B cell (primary cell): Measurements from ENCODE around the gene ASIC1. TPM values are rescaled to one million over a fixed set of nuclear protein-coding genes. Genes with fewer than 3 reads are reported as not detected.

Experiments used
- ATAC-seq: fragments of 200-7000 bp; cut with Tn5 transposase; one replicate; pipeline ENCODE4 v1.10.0; 2021; ENCODE audit warnings: low read depth, mild to moderate bottlenecking, moderate number of reproducible peaks, moderate library complexity
- CTCF ChIA-PET: fragments of 350-600 bp; sonication (Branson Sonifier 250); formaldehyde crosslinking; loops from one replicate; lab custom pipeline; 2021; ENCODE audit warnings: antibody characterized with exemption, inconsistent platforms; lab: Charles Lee
- POLR2A ChIA-PET: fragments of 350-600 bp; sonication (Branson Sonifier 250); formaldehyde crosslinking; loops from one replicate; lab custom pipeline; 2021; ENCODE audit warnings: antibody characterized with exemption; lab: Charles Lee
- DNase-seq: peaks from one replicate; pipeline ENCODE4 v3.0.0; 2013
- H2AFZ ChIP-seq: 2 replicates; pipeline ENCODE4 v1.6.1; 2012; ENCODE audit warnings: mild to moderate bottlenecking, low read depth, low read length; ENCODE audit not compliant: insufficient read depth, poor library complexity, severe bottlenecking
- H3K27ac ChIP-seq, 2 donors: 1 replicate in 1 of 2; 2 replicates in 1 of 2; pipeline ENCODE4 v1.5.1; 2012 to 2013; ENCODE audit warnings: low read length in 2 of 2, mild to moderate bottlenecking in 2 of 2, moderate library complexity in 1 of 2
- H3K27me3 ChIP-seq, 4 experiments: fragments of 200-600 bp in 1 of 4; sonication (generic) in 1 of 4; replicated peaks in 1 of 4; 1 replicate in 2 of 4; 2 replicates in 2 of 4; pipeline versions ENCODE4 v1.6.1 to v1.7.0; 2013 to 2016; ENCODE audit warnings: low read length in 3 of 4, mild to moderate bottlenecking in 2 of 4, mixed read lengths in 1 of 4, moderate library complexity in 1 of 4; ENCODE audit not compliant: insufficient read depth in 4 of 4, control insufficient read depth in 3 of 4; ENCODE audit errors: control extremely low read depth in 1 of 4
- H3K36me3 ChIP-seq, 2 experiments: replicated peaks in 1 of 2; 1 replicate in 1 of 2; 2 replicates in 1 of 2; pipeline versions ENCODE4 v1.6.1 to v1.7.1; 2013; ENCODE audit warnings: low read length in 1 of 2; ENCODE audit not compliant: insufficient read depth in 2 of 2, control insufficient read depth in 1 of 2; ENCODE audit errors: control extremely low read depth in 1 of 2, extremely low read depth in 1 of 2
- H3K4me1 ChIP-seq, 2 donors: fragments of 200-600 bp in 1 of 2; sonication (generic) in 1 of 2; 1 replicate in 1 of 2; 2 replicates in 1 of 2; pipeline versions ENCODE4 v1.5.1 to v1.6.1; 2013 to 2017; ENCODE audit warnings: low read length in 2 of 2; ENCODE audit not compliant: control insufficient read depth in 2 of 2, insufficient read depth in 2 of 2
- H3K4me2 ChIP-seq: replicated peaks from 2 replicates; pipeline ENCODE3; 2012; ENCODE audit warnings: mild to moderate bottlenecking, low read depth, low read length; ENCODE audit not compliant: poor library complexity, severe bottlenecking
- H3K4me3 ChIP-seq, 5 experiments: fragments of 200-600 bp in 1 of 5; sonication (generic) in 1 of 5; 1 replicate in 3 of 5; 2 replicates in 2 of 5; pipeline versions ENCODE4 v1.5.1 to v1.7.0; 2011 to 2016; ENCODE audit warnings: low read length in 4 of 5, mild to moderate bottlenecking in 4 of 5, low read depth in 2 of 5, control low read depth in 1 of 5, moderate library complexity in 1 of 5; ENCODE audit not compliant: insufficient read depth in 1 of 5; ENCODE audit errors: control extremely low read depth in 1 of 5, extremely low read depth in 1 of 5
- H3K79me2 ChIP-seq: fragments of 200-600 bp; sonication (generic); one replicate; pipeline ENCODE4 v1.6.0; 2016; ENCODE audit warnings: low read length; ENCODE audit not compliant: control insufficient read depth, insufficient read depth
- H3K9ac ChIP-seq: fragments of 200-600 bp; sonication (generic); 2 replicates; pipeline ENCODE4 v1.6.1; 2017; ENCODE audit warnings: mild to moderate bottlenecking, low read length, moderate library complexity
- H3K9me3 ChIP-seq, 3 donors: one replicate each; pipeline versions ENCODE4 v1.6.1 to v1.7.1; 2013; ENCODE audit warnings: low read length in 2 of 3; ENCODE audit not compliant: control insufficient read depth in 2 of 3, insufficient read depth in 1 of 3; ENCODE audit errors: control extremely low read depth in 1 of 3
- H4K20me1 ChIP-seq: 2 replicates; pipeline ENCODE4 v1.6.0; 2012; ENCODE audit warnings: mild to moderate bottlenecking, low read length; ENCODE audit not compliant: insufficient read depth, control insufficient read depth, poor library complexity, severe bottlenecking
- H3K27ac Mint-ChIP-seq: one replicate; pipeline ENCODE4 v1.8.0; 2021; ENCODE audit warnings: mixed read lengths
- H3K27me3 Mint-ChIP-seq: one replicate; pipeline ENCODE4 v1.8.0; 2021; ENCODE audit warnings: mixed read lengths
- H3K4me1 Mint-ChIP-seq: one replicate; pipeline ENCODE4 v1.8.0; 2021; ENCODE audit warnings: mixed read lengths
- H3K4me3 Mint-ChIP-seq: one replicate; pipeline ENCODE4 v1.8.0; 2021; ENCODE audit warnings: mixed read lengths
- H3K9me3 Mint-ChIP-seq: one replicate; pipeline ENCODE4 v1.8.0; 2022; ENCODE audit warnings: mixed read lengths; ENCODE audit not compliant: insufficient read depth
- EZH2 ChIP-seq: IDR thresholded peaks from 2 replicates; pipeline ENCODE4 v1.6.1; 2012; ENCODE audit warnings: borderline replicate concordance, low read depth, mild to moderate bottlenecking, moderate library complexity, low read length; ENCODE audit not compliant: insufficient read depth, poor library complexity, severe bottlenecking
- WGBS: methylation state at CpG from one replicate; pipeline ENCODE4 v1.1.5; 2013; ENCODE audit warnings: missing lambda C conversion rate; ENCODE audit not compliant: insufficient coverage; 5-methylcytosine and 5-hydroxymethylcytosine counted together
- intact Hi-C: fragments of 100-400 bp; cut with micrococcal nuclease; formaldehyde crosslinking; loops from one replicate; pipeline ENCODE4 v1.10.0; 2022
- polyA plus RNA-seq: library from polyadenylated mRNA; depleted of rRNA; stranded (reverse); fragments of >200 nt; gene quantifications from 2 replicates; pipeline ENCODE4 v1.2.3, GENCODE V29; 2012
- total RNA-seq, 2 donors: library from RNA; stranded (reverse); fragments of 120-200 nt in 1 of 2; gene quantifications; 1 replicate in 1 of 2; 2 replicates in 1 of 2; pipeline versions ENCODE4 v1.2.3 to v1.2.4, GENCODE V29; 2013 to 2022
- TF ChIP-seq, protein P1 (sequence below): fragments of 200-600 bp; IDR thresholded peaks from one replicate; pipeline ENCODE4 v1.8.0; 2022; ENCODE audit warnings: antibody characterized with exemption, mild to moderate bottlenecking

ASIC1 gene
- total and polyA plus RNA-seq, 2 donors (not counting 1 experiment from before 2014, with no cell fraction given) = not detected

DNA sequence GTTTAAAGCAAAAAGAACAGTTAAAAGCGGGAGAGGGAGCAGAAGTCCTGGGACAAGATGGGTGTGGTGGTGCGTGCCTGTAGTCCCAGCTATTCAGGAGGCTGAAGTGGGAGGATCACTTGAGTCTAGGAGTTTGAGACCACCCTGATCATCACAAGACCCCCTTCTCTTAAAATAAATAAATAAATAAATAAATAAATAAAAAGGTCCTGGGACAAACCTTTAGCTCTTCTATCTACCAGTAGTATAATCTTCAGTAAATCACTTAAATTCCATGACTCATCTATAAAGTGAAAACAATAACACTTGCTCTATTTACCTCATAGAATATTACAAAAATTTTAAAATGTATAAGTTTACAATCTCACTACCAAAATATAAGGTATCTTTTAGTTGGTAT is 37.9 kb upstream of the ASIC1 start:
- POLR2A ChIA-PET = no interaction called here
- H3K4me1 Mint-ChIP-seq = peaks cover 7% of the 10 kb centered on the region
- no peak for ATAC-seq
- H3K27me3 Mint-ChIP-seq = no peaks in the 10 kb centered on the region
- Histone ChIP-seq H3K9ac (no peak overlapping the region), H4K20me1 (no peaks in the 10 kb centered on the region), H3K4me3 (no peak overlapping the region), H3K27ac (no peak overlapping the region), H3K4me1 (peaks cover under 1 to 4% of the 10 kb centered on the region in 2 donors), H3K36me3 (no peaks in the 10 kb centered on the region), H2AFZ (no peak overlapping the region), H3K9me3 (no peaks in the 10 kb centered on the region), H3K79me2 (peaks cover 67% of the 10 kb centered on the region), H3K4me2 (no peak overlapping the region), H3K27me3 (no peaks in the 10 kb centered on the region)
- H3K27ac Mint-ChIP-seq = no peak overlapping the region
- intact Hi-C loops = no loop called here
- H3K9me3 Mint-ChIP-seq = no peaks in the 10 kb centered on the region
- CTCF ChIA-PET = interaction anchor here (1.6 to 2.3 kb wide), 2 partner anchors 10 to 51 kb away, joined by 4 to 5 read pairs; no protein-coding TSS in a partner anchor
- no peak for TF ChIP-seq EZH2
- TF ChIP-seq, protein P1, sequence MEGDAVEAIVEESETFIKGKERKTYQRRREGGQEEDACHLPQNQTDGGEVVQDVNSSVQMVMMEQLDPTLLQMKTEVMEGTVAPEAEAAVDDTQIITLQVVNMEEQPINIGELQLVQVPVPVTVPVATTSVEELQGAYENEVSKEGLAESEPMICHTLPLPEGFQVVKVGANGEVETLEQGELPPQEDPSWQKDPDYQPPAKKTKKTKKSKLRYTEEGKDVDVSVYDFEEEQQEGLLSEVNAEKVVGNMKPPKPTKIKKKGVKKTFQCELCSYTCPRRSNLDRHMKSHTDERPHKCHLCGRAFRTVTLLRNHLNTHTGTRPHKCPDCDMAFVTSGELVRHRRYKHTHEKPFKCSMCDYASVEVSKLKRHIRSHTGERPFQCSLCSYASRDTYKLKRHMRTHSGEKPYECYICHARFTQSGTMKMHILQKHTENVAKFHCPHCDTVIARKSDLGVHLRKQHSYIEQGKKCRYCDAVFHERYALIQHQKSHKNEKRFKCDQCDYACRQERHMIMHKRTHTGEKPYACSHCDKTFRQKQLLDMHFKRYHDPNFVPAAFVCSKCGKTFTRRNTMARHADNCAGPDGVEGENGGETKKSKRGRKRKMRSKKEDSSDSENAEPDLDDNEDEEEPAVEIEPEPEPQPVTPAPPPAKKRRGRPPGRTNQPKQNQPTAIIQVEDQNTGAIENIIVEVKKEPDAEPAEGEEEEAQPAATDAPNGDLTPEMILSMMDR = no peak
- DNase-seq = no peak
- no peak overlapping the region for H3K4me3 Mint-ChIP-seq
- no CpG with 5 or more reads among the region's 2 CpGs for WGBS

DNA sequence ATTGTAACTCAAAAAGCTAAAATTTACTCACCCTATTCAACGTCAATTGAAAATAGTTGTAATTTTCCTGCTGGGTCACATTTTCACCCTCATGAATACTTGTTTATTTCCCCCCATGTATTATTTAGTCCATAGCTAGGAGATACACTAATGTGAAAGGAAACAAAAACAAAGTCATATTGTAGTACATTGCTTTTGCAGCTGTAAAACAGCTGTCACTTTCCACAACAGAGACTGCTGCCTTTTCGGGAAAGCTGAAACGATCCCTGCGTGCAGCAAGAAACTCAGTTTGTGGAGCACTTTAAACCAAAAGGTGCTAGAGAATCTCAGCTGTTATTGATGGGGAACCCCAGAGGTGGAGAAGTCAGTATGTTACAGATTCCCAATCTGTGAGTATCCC is 36.4 kb upstream of the ASIC1 start:
- Histone ChIP-seq H3K4me3 (no peak overlapping the region), H2AFZ (no peak overlapping the region), H4K20me1 (no peaks in the 10 kb centered on the region), H3K36me3 (no peaks in the 10 kb centered on the region), H3K9me3 (no peaks in the 10 kb centered on the region), H3K9ac (no peak overlapping the region), H3K27me3 (no peaks in the 10 kb centered on the region), H3K27ac (no peak overlapping the region), H3K4me1 (peaks cover 8 to 10% of the 10 kb centered on the region in 2 donors), H3K4me2 (no peak overlapping the region), H3K79me2 (peaks cover 70% of the 10 kb centered on the region)
- no peaks in the 10 kb centered on the region for H3K27me3 Mint-ChIP-seq
- H3K4me3 Mint-ChIP-seq = no peak overlapping the region
- ATAC-seq = no peak
- H3K4me1 Mint-ChIP-seq = peaks cover 17% of the 10 kb centered on the region
- WGBS = 95% methylated on average over 3 of the region's 4 CpGs
- H3K9me3 Mint-ChIP-seq = no peaks in the 10 kb centered on the region
- no peak for DNase-seq
- ChIA-PET POLR2A (interaction anchor here (0.5 kb wide), 1 partner anchor 27 kb away, joined by 4 read pairs; no protein-coding TSS in a partner anchor), CTCF (interaction anchor here (0.9 to 2.0 kb wide), 4 partner anchors 17 to 55 kb away, joined by 3 to 7 read pairs (median 5); no protein-coding TSS in a partner anchor)
- no peak overlapping the region for H3K27ac Mint-ChIP-seq
- intact Hi-C loops = no loop called here
- TF ChIP-seq, protein P1 = no peak
- no peak for TF ChIP-seq EZH2
